Measurements from ENCODE around the gene CDC42BPG. TPM values are rescaled to one million over a fixed set of nuclear protein-coding genes. Genes with fewer than 3 reads are reported as not detected.

The CDC42BPG gene
- total RNA-seq, 1 donor from 2014 or later: 21.1 TPM

- Mint-ChIP-seq H3K4me3 (ENCODE audit: low read depth) (no peak overlapping the region), H3K9me3 (ENCODE audit: low read depth) (no peaks in the 10 kb centered on the region), H3K27me3 (no peaks in the 10 kb centered on the region), H3K27ac (no peak overlapping the region), H3K36me3 (ENCODE audit: insufficient read depth) (peaks cover 4% of the 10 kb centered on the region), H3K4me1 (ENCODE audit: low read depth) (no peaks in the 10 kb centered on the region)
- no peak for TF ChIP-seq CTCF (IDR thresholded peaks at IDR 0.05; ENCODE audit: unreplicated experiment)
- no peak for DNase-seq (ENCODE audit: low spot score, unreplicated experiment)
Observed at GRCh38 chr11:64834723-64835615, 9.5 kb downstream of the CDC42BPG start.

GRCh38 chr11:64834031-64834722, 10.3 kb downstream of the CDC42BPG start:
- TF ChIP-seq CTCF (IDR thresholded peaks at IDR 0.05; ENCODE audit: unreplicated experiment): no peak
- Mint-ChIP-seq H3K36me3 (ENCODE audit: insufficient read depth) (peaks cover 3% of the 10 kb centered on the region), H3K9me3 (ENCODE audit: low read depth) (no peaks in the 10 kb centered on the region), H3K4me1 (ENCODE audit: low read depth) (no peaks in the 10 kb centered on the region), H3K4me3 (ENCODE audit: low read depth) (no peak overlapping the region), H3K27ac (no peak overlapping the region), H3K27me3 (no peaks in the 10 kb centered on the region)
- no peak for DNase-seq (ENCODE audit: low spot score, unreplicated experiment)

- no peak for TF ChIP-seq CTCF (IDR thresholded peaks at IDR 0.05; ENCODE audit: unreplicated experiment)
- H3K36me3 Mint-ChIP-seq (ENCODE audit: insufficient read depth): peaks cover 3% of the 10 kb centered on the region
- no peak overlapping the region for H3K27ac Mint-ChIP-seq
- H3K27me3 Mint-ChIP-seq: no peaks in the 10 kb centered on the region
- H3K4me3 Mint-ChIP-seq (ENCODE audit: low read depth): no peak overlapping the region
- DNase-seq (ENCODE audit: low spot score, unreplicated experiment): no peak
- no peaks in the 10 kb centered on the region for H3K9me3 Mint-ChIP-seq (ENCODE audit: low read depth)
- no peaks in the 10 kb centered on the region for H3K4me1 Mint-ChIP-seq (ENCODE audit: low read depth)
Observed at GRCh38 chr11:64833509-64833908, 10.9 kb downstream of the CDC42BPG start.

GRCh38 chr11:64833198-64833502, 11.3 kb downstream of the CDC42BPG start:
- no peak for TF ChIP-seq CTCF (IDR thresholded peaks at IDR 0.05; ENCODE audit: unreplicated experiment)
- Mint-ChIP-seq H3K9me3 (ENCODE audit: low read depth) (no peaks in the 10 kb centered on the region), H3K36me3 (ENCODE audit: insufficient read depth) (peaks cover 4% of the 10 kb centered on the region), H3K4me1 (ENCODE audit: low read depth) (no peaks in the 10 kb centered on the region), H3K4me3 (ENCODE audit: low read depth) (no peak overlapping the region), H3K27me3 (no peaks in the 10 kb centered on the region), H3K27ac (no peak overlapping the region)
- no peak for DNase-seq (ENCODE audit: low spot score, unreplicated experiment)

- no peak for TF ChIP-seq CTCF (IDR thresholded peaks at IDR 0.05; ENCODE audit: unreplicated experiment)
- Mint-ChIP-seq H3K9me3 (ENCODE audit: low read depth) (no peaks in the 10 kb centered on the region), H3K4me3 (ENCODE audit: low read depth) (no peak overlapping the region), H3K27ac (no peak overlapping the region), H3K4me1 (ENCODE audit: low read depth) (no peaks in the 10 kb centered on the region), H3K27me3 (no peaks in the 10 kb centered on the region), H3K36me3 (ENCODE audit: insufficient read depth) (peaks cover 9% of the 10 kb centered on the region)
- DNase-seq (ENCODE audit: low spot score, unreplicated experiment): no peak
Observed at GRCh38 chr11:64832467-64833197, 11.8 kb downstream of the CDC42BPG start.
